HAP-1 (cell line): ENCODE results near the gene ITPR2.
"Not testable (repeated sequence)": the region's sequence is repeated elsewhere in the genome, so short reads cannot be mapped to it uniquely, and the experiment has no call there.

Experiments used
- DNase-seq, 2 experiments: peaks; one replicate each; pipeline ENCODE4 v3.0.0-alpha.2; 2016 to 2020; ENCODE audit warnings: low spot score in 2 of 2
- H3K27me3 ChIP-seq: fragments of 250-450 bp; sonication (Bioruptor Pico); 2 replicates; pipeline ENCODE4 v1.5.1; 2020; ENCODE audit warnings: low read depth, mild to moderate bottlenecking, moderate library complexity
- H3K36me3 ChIP-seq: fragments of 250-450 bp; sonication (Bioruptor Pico); replicated peaks from 2 replicates; pipeline ENCODE4 v1.5.1; 2020; ENCODE audit warnings: mild to moderate bottlenecking
- H3K4me1 ChIP-seq: fragments of 250-450 bp; sonication (Bioruptor Pico); 2 replicates; pipeline ENCODE4 v1.5.1; 2020; ENCODE audit warnings: mild to moderate bottlenecking
- H3K4me3 ChIP-seq: fragments of 250-450 bp; sonication (Bioruptor Pico); 2 replicates; pipeline ENCODE4 v1.5.1; 2020; ENCODE audit warnings: mild to moderate bottlenecking, moderate library complexity
- H3K9me3 ChIP-seq: fragments of 250-450 bp; sonication (Bioruptor Pico); 2 replicates; pipeline ENCODE4 v1.5.1; 2020; ENCODE audit warnings: mild to moderate bottlenecking, moderate library complexity
- in situ Hi-C: fragments of 300-500 bp; cut with MboI; formaldehyde crosslinking; loops from 3 replicates; pipeline ENCODE4 v1.14.3; 2020; ENCODE audit warnings: low sequenced_read_pairs, inconsistent platforms, mixed read lengths

Gene ITPR2

DNA sequence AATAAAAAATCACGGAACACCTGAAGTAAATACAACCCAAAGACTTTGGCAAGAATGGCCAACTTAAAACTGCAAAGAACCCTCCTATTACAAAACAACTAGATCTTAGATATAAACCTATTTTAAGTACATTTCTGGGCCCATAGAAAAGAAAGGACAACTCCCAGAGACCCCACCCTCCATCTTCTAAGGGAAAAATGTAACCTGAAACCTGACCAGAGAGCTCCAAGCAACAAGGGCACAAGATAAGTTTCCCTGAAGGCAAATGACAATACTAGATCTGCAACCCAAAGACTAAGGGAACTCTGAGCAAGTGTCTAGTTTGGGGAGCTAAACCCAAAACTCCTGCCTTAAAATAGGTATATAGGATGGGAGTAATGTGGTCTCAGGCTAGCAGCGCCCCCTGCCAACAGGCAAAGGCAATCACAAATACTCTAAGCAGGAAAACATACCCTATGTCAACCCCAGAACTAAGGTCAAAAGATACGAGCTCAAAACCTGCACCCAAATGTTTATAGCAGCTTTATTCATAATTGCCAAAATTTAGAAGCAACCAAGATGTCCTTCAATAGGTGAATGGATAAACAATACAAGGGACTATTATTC, 218.9 kb downstream of the ITPR2 start:
- H3K9me3 ChIP-seq: no peaks in the 10 kb centered on the region
- H3K4me1 ChIP-seq: no peaks in the 10 kb centered on the region
- H3K4me3 ChIP-seq: no peak overlapping the region
- peak; percentile 12 to 60 for DNase-seq
- H3K36me3 ChIP-seq: no peaks in the 10 kb centered on the region; the same call in 1 of the 2 replicates
- in situ Hi-C loops: no loop called here
- H3K27me3 ChIP-seq: no peaks in the 10 kb centered on the region

DNA sequence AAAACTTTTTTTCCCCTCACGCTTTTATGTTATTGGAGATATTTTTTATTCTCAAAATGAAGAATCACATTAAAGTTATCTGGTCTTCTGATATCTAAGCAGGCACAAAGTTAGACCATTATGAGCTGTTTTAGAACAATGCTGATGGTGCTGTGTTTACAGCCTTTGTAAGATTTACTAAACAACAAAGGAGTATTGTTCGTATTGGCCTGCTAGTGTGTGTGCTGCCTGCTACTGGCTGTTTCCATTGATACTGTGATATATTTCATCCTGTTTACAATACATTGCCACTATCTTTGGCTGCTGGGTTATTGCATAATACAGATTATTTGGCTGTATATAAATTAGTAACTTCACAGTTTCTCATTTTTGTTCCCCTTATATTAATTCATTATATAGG, 220.8 kb downstream of the ITPR2 start:
- Histone ChIP-seq H3K36me3 (no peaks in the 10 kb centered on the region; the same call in 1 of the 2 replicates), H3K4me3 (no peak overlapping the region), H3K4me1 (no peaks in the 10 kb centered on the region), H3K27me3 (no peaks in the 10 kb centered on the region), H3K9me3 (no peaks in the 10 kb centered on the region)
- DNase-seq: no peak
- in situ Hi-C loops: no loop called here

DNA sequence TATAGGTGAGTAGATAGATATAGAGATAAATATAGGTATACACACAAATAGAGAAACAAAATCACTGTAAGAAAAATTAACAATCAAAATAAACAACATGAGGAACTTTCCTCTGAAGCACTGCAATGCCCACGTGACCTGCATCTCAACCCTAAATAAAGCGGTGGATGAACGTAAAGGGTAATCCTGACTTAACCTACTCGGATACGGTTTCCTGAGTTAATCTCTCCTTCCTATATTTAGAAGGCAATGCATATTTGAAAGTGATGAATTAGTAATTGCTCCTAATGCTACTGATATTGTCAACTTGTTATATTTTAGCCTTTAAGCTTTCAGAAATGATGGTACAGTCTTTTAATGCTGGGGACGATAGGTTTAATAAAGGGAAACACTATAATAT, 221.4 kb downstream of the ITPR2 start:
- no peak for DNase-seq
- H3K27me3 ChIP-seq: no peaks in the 10 kb centered on the region
- no peaks in the 10 kb centered on the region for H3K4me1 ChIP-seq
- H3K4me3 ChIP-seq: no peak overlapping the region
- H3K9me3 ChIP-seq: no peaks in the 10 kb centered on the region
- in situ Hi-C loops: no loop called here
- H3K36me3 ChIP-seq: no peaks in the 10 kb centered on the region; the same call in 1 of the 2 replicates

DNA sequence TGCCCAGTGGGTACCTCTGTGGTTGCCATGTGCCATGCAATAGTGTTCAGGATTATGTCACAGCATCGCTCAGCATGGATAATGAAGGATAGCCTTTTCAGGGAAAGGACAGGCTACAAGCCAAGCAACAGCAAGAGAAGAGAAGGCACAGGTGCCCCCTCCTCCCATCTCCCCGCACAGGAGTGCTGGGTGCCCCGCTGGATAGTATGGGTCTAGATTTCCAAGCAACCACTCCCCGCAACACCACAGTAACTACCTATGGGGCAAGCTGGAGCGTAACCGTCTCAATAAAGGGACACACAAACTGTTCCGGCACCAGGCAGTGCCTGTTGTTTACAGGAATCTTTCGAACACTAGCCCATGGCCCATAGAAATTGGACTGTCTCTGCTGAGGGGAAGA, 222.2 kb downstream of the ITPR2 start:
- Histone ChIP-seq H3K36me3 (no peaks in the 10 kb centered on the region; the same call in 1 of the 2 replicates), H3K4me1 (no peaks in the 10 kb centered on the region), H3K4me3 (no peak overlapping the region), H3K27me3 (no peaks in the 10 kb centered on the region), H3K9me3 (no peaks in the 10 kb centered on the region)
- no peak for DNase-seq
- in situ Hi-C loops: no loop called here

DNA sequence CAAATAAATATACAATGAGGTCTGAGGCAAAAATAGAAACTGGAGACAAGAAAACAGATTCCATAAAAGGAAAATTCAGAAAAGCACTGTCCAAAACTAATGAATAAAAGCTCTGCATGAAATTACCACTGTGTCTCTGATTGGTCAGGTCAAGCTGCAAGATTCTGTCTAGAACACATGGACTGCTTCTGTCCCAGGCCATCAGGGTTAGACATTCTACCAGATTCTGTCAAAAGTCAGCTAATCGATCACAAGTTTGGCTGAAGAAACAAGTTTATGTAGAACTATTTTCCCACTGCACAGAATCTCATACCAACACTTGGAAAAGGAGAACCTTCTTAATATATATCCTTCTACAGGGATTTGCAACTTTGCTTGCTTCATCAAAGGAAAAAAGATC, 223.0 kb downstream of the ITPR2 start:
- in situ Hi-C loops: no loop called here
- DNase-seq: no peak

DNA sequence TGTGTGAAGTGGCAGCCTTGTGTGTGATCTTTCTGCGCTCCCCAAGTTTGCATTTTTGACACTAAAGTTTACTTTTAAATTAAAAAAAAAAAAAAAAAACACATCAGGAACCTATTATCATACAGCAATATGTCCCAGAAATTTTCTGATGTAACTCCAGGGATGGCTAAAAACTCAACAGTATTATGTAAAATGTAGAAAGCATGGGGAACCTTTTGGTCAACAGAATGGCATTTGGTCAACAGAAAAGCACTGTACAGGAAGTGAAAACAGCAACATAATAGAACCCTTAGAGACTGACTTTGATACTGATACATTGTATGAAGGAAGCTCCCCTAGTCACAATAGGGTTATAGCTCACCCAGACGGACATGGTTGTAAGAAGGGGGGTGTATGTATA, 224.3 kb downstream of the ITPR2 start:
- no peaks in the 10 kb centered on the region for H3K9me3 ChIP-seq
- no peak overlapping the region for H3K4me3 ChIP-seq
- no peaks in the 10 kb centered on the region; the same call in 1 of the 2 replicates for H3K36me3 ChIP-seq
- H3K27me3 ChIP-seq: no peaks in the 10 kb centered on the region
- in situ Hi-C loops: no loop called here
- DNase-seq: no peak
- no peaks in the 10 kb centered on the region for H3K4me1 ChIP-seq

More for the DNA sequence above, 223.0 kb downstream of the ITPR2 start:
- Histone ChIP-seq H3K36me3 (no peaks in the 10 kb centered on the region; the same call in 1 of the 2 replicates), H3K9me3 (no peaks in the 10 kb centered on the region), H3K4me3 (no peak overlapping the region), H3K27me3 (no peaks in the 10 kb centered on the region), H3K4me1 (no peaks in the 10 kb centered on the region)

DNA sequence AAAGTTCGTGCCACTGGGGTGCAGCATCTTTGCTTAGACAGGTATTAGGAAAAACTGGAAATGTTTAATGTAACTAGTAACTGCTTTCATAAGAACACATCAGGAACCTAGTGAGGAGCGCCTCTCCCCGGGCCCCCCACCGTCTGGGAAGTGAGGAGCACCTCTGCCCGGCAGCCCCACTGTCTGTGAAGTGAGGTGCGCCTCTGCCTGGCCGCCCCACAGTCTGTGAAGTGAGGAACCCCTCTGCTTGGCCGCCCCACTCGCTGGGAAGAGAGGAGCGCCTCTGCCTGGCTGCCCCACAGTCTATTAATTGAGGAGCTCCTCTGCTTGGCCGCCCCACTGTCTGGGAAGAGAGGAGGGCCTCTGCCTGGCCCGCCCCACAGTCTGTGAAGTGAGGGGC, 224.7 kb downstream of the ITPR2 start:
- DNase-seq: no peak
- in situ Hi-C loops: no loop called here
- Histone ChIP-seq H3K9me3 (no peaks in the 10 kb centered on the region), H3K36me3 (no peaks in the 10 kb centered on the region; the same call in 1 of the 2 replicates), H3K4me3 (no peak overlapping the region), H3K27me3 (no peaks in the 10 kb centered on the region), H3K4me1 (no peaks in the 10 kb centered on the region)

DNA sequence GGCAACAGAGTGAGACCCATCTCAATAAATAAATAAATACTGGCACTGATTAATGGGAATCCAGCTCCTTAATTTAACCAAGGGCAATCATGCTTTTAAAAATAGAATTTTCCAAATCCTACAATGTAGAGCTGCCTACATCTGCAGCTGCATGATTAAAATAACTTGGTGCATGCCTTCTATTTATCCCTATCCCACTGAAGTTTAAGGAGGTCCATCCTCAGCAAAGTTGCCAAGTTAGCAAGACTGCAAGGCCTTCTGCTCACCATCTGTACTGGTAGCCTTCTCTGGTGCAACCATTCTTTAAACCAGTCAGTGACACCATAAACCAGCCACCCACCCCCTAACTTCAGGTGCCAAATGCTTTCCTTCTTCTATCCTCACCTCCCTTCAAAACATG, 226.1 kb downstream of the ITPR2 start:
- Histone ChIP-seq H3K36me3 (no peaks in the 10 kb centered on the region), H3K4me1 (no peaks in the 10 kb centered on the region), H3K9me3 (no peaks in the 10 kb centered on the region), H3K4me3 (no peak overlapping the region), H3K27me3 (no peaks in the 10 kb centered on the region)
- in situ Hi-C loops: no loop called here
- DNase-seq: no peak

DNA sequence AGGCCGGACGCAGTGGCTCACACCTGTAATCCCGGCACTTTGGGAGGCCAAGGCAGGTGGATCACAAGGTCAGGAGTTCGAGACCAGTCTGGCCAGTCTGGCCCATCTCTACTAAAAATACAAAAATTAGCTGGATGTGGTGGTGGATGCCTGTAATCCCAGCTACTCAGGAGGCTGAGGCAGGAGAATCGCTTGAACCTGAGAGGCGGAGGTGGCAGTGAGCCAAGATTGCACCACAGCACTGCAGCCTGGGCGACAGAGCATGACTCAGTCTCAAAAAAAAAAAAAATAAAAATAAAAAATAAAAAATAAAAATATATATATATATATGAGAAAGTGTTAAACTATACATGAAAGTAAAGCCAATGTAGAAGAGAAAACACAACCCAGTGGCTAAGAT, 228.2 kb downstream of the ITPR2 start:
- H3K27me3 ChIP-seq, H3K36me3 ChIP-seq, H3K9me3 ChIP-seq, H3K4me1 ChIP-seq, in situ Hi-C loops, H3K4me3 ChIP-seq, DNase-seq: not testable (repeated sequence)

DNA sequence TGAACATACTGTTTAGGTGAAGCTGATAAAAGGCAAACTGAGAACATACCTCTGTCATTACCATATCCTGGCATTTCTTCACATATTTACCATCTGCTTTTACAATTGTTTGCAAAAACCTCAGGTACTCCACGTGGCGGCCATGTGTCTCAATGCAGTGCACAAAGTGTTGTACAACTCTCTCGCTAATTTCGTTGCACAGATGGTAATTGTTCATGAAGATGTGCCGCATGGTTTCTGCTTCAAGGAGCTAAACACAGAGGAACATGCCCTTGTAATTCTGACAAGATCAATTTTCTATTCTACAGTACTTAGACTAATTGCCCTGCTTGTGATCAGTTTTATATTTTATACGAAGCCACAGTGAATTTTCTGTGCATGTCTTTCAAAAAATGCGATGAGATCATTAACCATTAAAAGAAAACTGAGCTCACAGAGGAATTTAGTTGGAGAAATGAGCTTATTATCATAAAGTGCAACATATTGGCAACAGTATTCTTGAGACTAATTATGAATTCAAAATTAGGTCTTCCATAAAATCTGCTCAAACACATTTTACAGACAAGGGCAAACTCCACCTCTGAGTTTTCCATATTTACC, 233.8 kb downstream of the ITPR2 start:
- DNase-seq: no peak
- Histone ChIP-seq H3K4me3 (no peak overlapping the region), H3K4me1 (no peaks in the 10 kb centered on the region), H3K36me3 (no peaks in the 10 kb centered on the region), H3K9me3 (no peaks in the 10 kb centered on the region), H3K27me3 (no peaks in the 10 kb centered on the region)
- in situ Hi-C loops: no loop called here

DNA sequence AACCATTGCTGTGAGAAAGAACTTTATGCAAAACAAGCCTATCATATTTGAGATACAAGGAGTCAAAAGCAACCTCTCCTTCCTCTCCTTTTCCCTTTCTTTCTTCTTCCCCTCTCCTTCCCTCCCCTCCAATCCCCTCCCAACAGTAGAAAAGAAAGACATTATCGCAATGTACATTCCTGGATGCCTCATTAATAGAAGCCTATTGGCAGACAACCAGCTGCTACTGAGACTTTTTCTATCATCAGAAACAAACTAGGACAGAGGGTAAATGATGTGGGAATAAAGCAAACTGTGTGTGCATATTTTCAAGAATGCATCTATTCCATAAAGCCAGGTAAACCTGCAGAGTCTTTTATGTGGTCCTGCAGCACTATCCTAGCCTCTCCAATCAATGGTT, 237.2 kb downstream of the ITPR2 start:
- Histone ChIP-seq H3K4me1 (no peaks in the 10 kb centered on the region), H3K36me3 (no peaks in the 10 kb centered on the region), H3K9me3 (no peaks in the 10 kb centered on the region), H3K4me3 (no peak overlapping the region), H3K27me3 (no peaks in the 10 kb centered on the region)
- DNase-seq: no peak
- in situ Hi-C loops: no loop called here

DNA sequence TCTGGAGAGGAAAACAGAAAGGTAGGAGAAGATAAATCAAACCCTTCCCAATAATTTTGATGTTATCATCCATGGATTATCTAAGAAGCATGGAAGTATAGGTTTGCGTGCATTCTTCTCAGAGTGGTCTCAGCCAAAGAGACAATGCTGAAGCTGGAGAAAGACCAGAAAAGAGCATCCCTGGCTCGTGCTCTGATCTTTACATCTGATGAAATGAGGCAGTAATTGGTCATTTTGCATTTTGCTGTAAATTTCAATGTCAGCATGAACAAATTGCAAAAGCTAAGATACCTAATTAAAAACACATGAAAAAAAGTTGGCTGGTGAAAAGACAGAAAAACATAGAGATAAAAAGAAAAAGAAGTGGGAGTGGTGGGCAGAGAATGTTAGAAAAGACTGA, 252.4 kb downstream of the ITPR2 start:
- in situ Hi-C loops: no loop called here
- Histone ChIP-seq H3K4me3 (no peak overlapping the region), H3K36me3 (no peaks in the 10 kb centered on the region)

DNA sequence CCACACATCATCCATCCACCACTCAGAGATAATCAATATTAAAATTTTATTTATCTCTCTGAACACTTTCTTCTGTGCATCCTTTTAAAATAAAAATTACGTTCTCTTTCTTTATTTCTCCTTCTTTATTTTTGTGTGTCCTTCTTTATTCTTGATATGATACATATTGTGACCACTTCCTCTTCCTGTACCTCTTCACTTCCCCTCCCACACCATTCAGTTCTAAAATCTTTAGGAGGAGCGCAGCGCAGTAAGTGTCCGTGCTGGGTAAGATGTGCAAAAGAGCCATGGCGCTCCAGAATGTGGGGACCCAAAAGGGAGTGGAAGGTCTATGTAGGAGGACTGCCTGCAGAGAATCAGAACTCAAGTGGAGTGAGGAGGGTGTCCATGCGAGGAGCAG, 256.7 kb downstream of the ITPR2 start:
- in situ Hi-C loops: no loop called here
- Histone ChIP-seq H3K27me3 (no peaks in the 10 kb centered on the region), H3K4me3 (no peak overlapping the region), H3K9me3 (no peaks in the 10 kb centered on the region), H3K36me3 (no peaks in the 10 kb centered on the region), H3K4me1 (no peaks in the 10 kb centered on the region; the same call in 1 of the 2 replicates)
- DNase-seq: no peak

More for the DNA sequence above, 252.4 kb downstream of the ITPR2 start:
- DNase-seq: no peak
- Histone ChIP-seq H3K9me3 (no peaks in the 10 kb centered on the region), H3K4me1 (no peaks in the 10 kb centered on the region), H3K27me3 (no peaks in the 10 kb centered on the region)

DNA sequence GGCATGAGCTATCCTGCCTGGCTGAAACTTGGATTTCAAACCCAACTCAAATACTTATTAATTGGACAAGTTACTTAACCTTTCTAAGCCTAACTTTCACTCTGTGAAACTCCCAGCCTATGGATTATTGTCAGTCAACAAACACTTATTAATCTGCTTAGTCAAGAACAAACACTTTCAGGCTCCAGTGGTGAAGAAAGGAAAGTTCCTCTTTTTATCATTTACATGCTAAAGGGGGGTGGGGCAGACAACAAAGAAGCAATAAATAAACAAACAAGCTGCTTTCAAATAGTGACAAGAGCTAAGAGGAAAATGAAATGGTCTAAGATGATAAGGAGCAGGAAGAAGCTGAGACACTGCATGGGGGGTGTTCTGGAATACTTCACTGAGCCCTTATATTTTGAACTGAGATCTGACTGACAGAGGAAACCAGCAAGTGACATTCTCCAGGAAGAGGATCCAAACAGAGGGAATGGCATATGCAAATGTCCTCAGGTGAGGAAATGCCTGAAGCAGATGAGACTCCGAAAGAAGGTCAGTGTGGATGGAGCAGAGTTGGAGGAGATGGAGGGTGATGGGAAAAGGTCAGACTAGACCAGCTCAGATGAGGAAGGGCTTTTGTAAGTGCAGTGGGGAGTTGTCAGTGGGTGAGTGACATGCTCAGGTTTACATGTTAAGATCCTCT, 259.6 kb downstream of the ITPR2 start:
- peak in 1 of 2 experiments; percentile 6 for DNase-seq
- in situ Hi-C loops: no loop called here

More for the DNA sequence above, 259.6 kb downstream of the ITPR2 start:
- Histone ChIP-seq H3K27me3 (no peaks in the 10 kb centered on the region), H3K9me3 (no peaks in the 10 kb centered on the region), H3K4me3 (no peak overlapping the region), H3K4me1 (no peaks in the 10 kb centered on the region; the same call in 1 of the 2 replicates), H3K36me3 (no peaks in the 10 kb centered on the region)
